Progenitor cell of endocrine pancreas (in vitro differentiated cells): Measurements from ENCODE around the gene RET. TPM values are rescaled to one million over a fixed set of nuclear protein-coding genes. Genes with fewer than 3 reads are reported as not detected.

Experiments used
- DNase-seq: peaks from one replicate; pipeline ENCODE4 v3.0.0; 2021; ENCODE audit warnings: low spot score; ENCODE audit not compliant: unreplicated experiment
- H3K27ac Mint-ChIP-seq: 2 replicates; pipeline ENCODE4 v1.8.0; 2021; ENCODE audit warnings: mild to moderate bottlenecking, moderate library complexity, mixed read lengths
- H3K27me3 Mint-ChIP-seq: 2 replicates; pipeline ENCODE4 v1.8.0; 2021; ENCODE audit warnings: mixed read lengths
- H3K36me3 Mint-ChIP-seq: 2 replicates; pipeline ENCODE4 v1.8.0; 2022; ENCODE audit warnings: mixed read lengths; ENCODE audit not compliant: insufficient read depth
- H3K4me1 Mint-ChIP-seq: 2 replicates; pipeline ENCODE4 v1.8.0; 2021; ENCODE audit warnings: low read depth, mixed read lengths
- H3K4me3 Mint-ChIP-seq: 2 replicates; pipeline ENCODE4 v1.8.0; 2021; ENCODE audit warnings: low read depth, mild to moderate bottlenecking, moderate library complexity, mixed read lengths
- H3K9me3 Mint-ChIP-seq: 2 replicates; pipeline ENCODE4 v1.8.0; 2021; ENCODE audit warnings: low read depth, mixed read lengths
- total RNA-seq: library from RNA; stranded (reverse); gene quantifications from 2 replicates; pipeline ENCODE4 v1.2.1, GENCODE V29; 2021
- TF ChIP-seq, protein P1 (sequence below): fragments of 200-600 bp; sonication (generic); IDR thresholded peaks from one replicate; pipeline ENCODE4 v1.5.0; 2021; ENCODE audit warnings: antibody characterized with exemption, mild to moderate bottlenecking; ENCODE audit not compliant: unreplicated experiment

The RET gene
- total RNA-seq, 1 donor from 2014 or later = 1.5 TPM

- TF ChIP-seq, protein P1, sequence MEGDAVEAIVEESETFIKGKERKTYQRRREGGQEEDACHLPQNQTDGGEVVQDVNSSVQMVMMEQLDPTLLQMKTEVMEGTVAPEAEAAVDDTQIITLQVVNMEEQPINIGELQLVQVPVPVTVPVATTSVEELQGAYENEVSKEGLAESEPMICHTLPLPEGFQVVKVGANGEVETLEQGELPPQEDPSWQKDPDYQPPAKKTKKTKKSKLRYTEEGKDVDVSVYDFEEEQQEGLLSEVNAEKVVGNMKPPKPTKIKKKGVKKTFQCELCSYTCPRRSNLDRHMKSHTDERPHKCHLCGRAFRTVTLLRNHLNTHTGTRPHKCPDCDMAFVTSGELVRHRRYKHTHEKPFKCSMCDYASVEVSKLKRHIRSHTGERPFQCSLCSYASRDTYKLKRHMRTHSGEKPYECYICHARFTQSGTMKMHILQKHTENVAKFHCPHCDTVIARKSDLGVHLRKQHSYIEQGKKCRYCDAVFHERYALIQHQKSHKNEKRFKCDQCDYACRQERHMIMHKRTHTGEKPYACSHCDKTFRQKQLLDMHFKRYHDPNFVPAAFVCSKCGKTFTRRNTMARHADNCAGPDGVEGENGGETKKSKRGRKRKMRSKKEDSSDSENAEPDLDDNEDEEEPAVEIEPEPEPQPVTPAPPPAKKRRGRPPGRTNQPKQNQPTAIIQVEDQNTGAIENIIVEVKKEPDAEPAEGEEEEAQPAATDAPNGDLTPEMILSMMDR = no peak
- no peak overlapping the region for H3K4me3 Mint-ChIP-seq
- H3K27me3 Mint-ChIP-seq = peaks cover 9% of the 10 kb centered on the region
- H3K9me3 Mint-ChIP-seq = no peaks in the 10 kb centered on the region
- no peaks in the 10 kb centered on the region for H3K36me3 Mint-ChIP-seq
- no peak for DNase-seq
- no peaks in the 10 kb centered on the region for H3K4me1 Mint-ChIP-seq
- H3K27ac Mint-ChIP-seq = no peak overlapping the region
Observed at GRCh38 chr10:43109671-43110249, 32.9 kb downstream of the RET start.

- peak overlapping the region; percentile 33 for H3K27ac Mint-ChIP-seq
- TF ChIP-seq, protein P1 = no peak
- no peaks in the 10 kb centered on the region for H3K4me1 Mint-ChIP-seq
- no peak overlapping the region for H3K4me3 Mint-ChIP-seq
- no peaks in the 10 kb centered on the region for H3K36me3 Mint-ChIP-seq
- peaks cover 5% of the 10 kb centered on the region for H3K27me3 Mint-ChIP-seq
- no peaks in the 10 kb centered on the region for H3K9me3 Mint-ChIP-seq
- DNase-seq = no peak
Observed at GRCh38 chr10:43110338-43111071, 33.6 kb downstream of the RET start.

- H3K4me3 Mint-ChIP-seq = no peak overlapping the region
- TF ChIP-seq, protein P1 = no peak
Observed at GRCh38 chr10:43111101-43111500, 34.2 kb downstream of the RET start.

DNA sequence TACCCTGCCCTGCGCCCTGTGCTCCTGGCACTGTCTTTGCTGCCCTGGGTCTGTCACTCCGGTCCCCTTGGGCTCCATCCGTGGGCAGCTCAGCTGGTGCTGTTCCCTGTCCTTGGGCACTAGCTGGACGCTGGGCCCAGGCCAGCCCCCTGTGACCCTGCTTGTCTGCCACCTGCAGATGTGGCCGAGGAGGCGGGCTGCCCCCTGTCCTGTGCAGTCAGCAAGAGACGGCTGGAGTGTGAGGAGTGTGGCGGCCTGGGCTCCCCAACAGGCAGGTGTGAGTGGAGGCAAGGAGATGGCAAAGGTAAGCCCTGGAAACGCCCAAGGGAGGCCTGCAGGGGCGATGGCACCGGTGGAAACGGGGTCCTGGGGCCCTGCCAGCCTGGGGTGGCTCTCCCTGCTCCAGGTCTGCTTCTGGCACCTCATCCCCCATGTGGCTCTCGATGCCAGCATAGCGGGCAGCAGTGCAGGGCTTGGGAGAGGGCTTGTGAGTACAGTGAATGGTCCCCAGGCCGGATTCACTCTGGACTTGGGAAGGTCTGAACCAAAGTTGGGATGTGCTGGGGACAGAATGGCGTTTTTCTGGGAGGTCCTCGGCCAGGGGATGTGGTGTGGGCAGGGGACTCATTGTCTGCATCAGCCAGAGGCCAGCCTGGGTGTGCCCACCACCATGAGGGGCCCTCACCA, 35.2 kb downstream of the RET start:
- Mint-ChIP-seq H3K4me1 (no peaks in the 10 kb centered on the region), H3K4me3 (no peak overlapping the region), H3K27ac (no peak overlapping the region), H3K36me3 (no peaks in the 10 kb centered on the region), H3K9me3 (no peaks in the 10 kb centered on the region), H3K27me3 (peaks cover under 1% of the 10 kb centered on the region)
- TF ChIP-seq, protein P1 = no peak
- DNase-seq = no peak

More at GRCh38 chr10:43111101-43111500, 34.2 kb downstream of the RET start:
- Mint-ChIP-seq H3K4me1 (no peaks in the 10 kb centered on the region), H3K9me3 (no peaks in the 10 kb centered on the region), H3K27me3 (peaks cover 5% of the 10 kb centered on the region), H3K36me3 (no peaks in the 10 kb centered on the region), H3K27ac (no peak overlapping the region)
- no peak for DNase-seq

- Mint-ChIP-seq H3K36me3 (no peaks in the 10 kb centered on the region), H3K27ac (no peak overlapping the region), H3K4me1 (no peaks in the 10 kb centered on the region), H3K9me3 (no peaks in the 10 kb centered on the region), H3K27me3 (peaks cover 1% of the 10 kb centered on the region), H3K4me3 (no peak overlapping the region)
- no peak for DNase-seq
- TF ChIP-seq, protein P1 = no peak
Observed at GRCh38 chr10:43112608-43112961, 35.7 kb downstream of the RET start.
